ENCODE measurements around the gene AKR1C3.

AKR1C3 gene

GRCh38 chr10:5148678-5149032, 54.4 kb downstream of the AKR1C3 start:
- no peak for DNase-seq (ENCODE audit: insufficient read length, low spot score)
- no peak for FAIRE-seq
- no peak for TF ChIP-seq PAX5 (IDR thresholded peaks at IDR 0.05; ENCODE audit: insufficient read depth, low read length, severe bottlenecking)
- TF ChIP-seq SPI1 (IDR thresholded peaks at IDR 0.05; ENCODE audit: low read depth, low read length): no peak
- TF ChIP-seq POU2F2 (IDR thresholded peaks at IDR 0.05; ENCODE audit: low read depth, low read length): no peak
- no peak for TF ChIP-seq POLR2A (IDR thresholded peaks at IDR 0.05; ENCODE audit: low read depth, low read length)
- TF ChIP-seq POLR2AphosphoS5 (IDR thresholded peaks at IDR 0.05; ENCODE audit: low read depth, low read length): no peak
- no peak for TF ChIP-seq TAF1 (IDR thresholded peaks at IDR 0.05; ENCODE audit: low read depth, low read length)

- DNase-seq (ENCODE audit: insufficient read length, low spot score) (no peak), FAIRE-seq (no peak)
- no peak for TF ChIP-seq SPI1 (IDR thresholded peaks at IDR 0.05; ENCODE audit: low read depth, low read length)
- no peak for TF ChIP-seq POU2F2 (IDR thresholded peaks at IDR 0.05; ENCODE audit: low read depth, low read length)
Observed at GRCh38 chr10:5151076-5151475, 56.9 kb downstream of the AKR1C3 start.

GRCh38 chr10:5155951-5156350, 61.7 kb downstream of the AKR1C3 start:
- FAIRE-seq (no peak), DNase-seq (ENCODE audit: insufficient read length, low spot score) (no peak)
- TF ChIP-seq POU2F2 (IDR thresholded peaks at IDR 0.05; ENCODE audit: low read depth, low read length) (no peak), POLR2AphosphoS5 (IDR thresholded peaks at IDR 0.05; ENCODE audit: low read depth, low read length) (no peak), PAX5 (IDR thresholded peaks at IDR 0.05; ENCODE audit: insufficient read depth, low read length, severe bottlenecking) (no peak), TAF1 (IDR thresholded peaks at IDR 0.05; ENCODE audit: low read depth, low read length) (no peak), POLR2A (IDR thresholded peaks at IDR 0.05; ENCODE audit: low read depth, low read length) (no peak), SPI1 (IDR thresholded peaks at IDR 0.05; ENCODE audit: low read depth, low read length) (no peak)

Data from GM12891 (cell line).